Transverse colon (tissue), 3 donors: ENCODE data around the gene BLID.

ENCODE experiments used
- CTCF ChIP-seq, 5 experiments: fragments of 200-600 bp in 3 of 5; fragments of 450-650 bp in 2 of 5; sonication (generic) in 3 of 5; IDR thresholded peaks; 1 replicate in 2 of 5; 2 replicates in 3 of 5; pipeline ENCODE4 v1.5.1; 2016 to 2017; ENCODE audit warnings: antibody characterized with exemption in 5 of 5, inconsistent platforms in 3 of 5, mild to moderate bottlenecking in 2 of 5, moderate library complexity in 1 of 5
- POLR2A ChIP-seq: fragments of 450-650 bp; IDR thresholded peaks from one replicate; pipeline ENCODE4 v1.6.1; 2016; ENCODE audit warnings: antibody characterized with exemption, mild to moderate bottlenecking, moderate library complexity

GRCh38 chr11:122163053-122163819, 47.2 kb upstream of the BLID start:
- TF ChIP-seq CTCF (IDR thresholded peaks at IDR 0.05): no peak
- TF ChIP-seq POLR2A: no peak
